HepG2 (cell line): Measurements from ENCODE around the gene NRSN2. TPM values are rescaled to one million over a fixed set of nuclear protein-coding genes. Genes with fewer than 3 reads are reported as not detected.

Experiments
- CCDC6 ChIP-seq: sonication (generic); formaldehyde crosslinking; IDR thresholded peaks from 2 replicates; pipeline ENCODE4 v1.8.1; 2022; ENCODE audit warnings: mild to moderate bottlenecking, missing genetic modification reagents, moderate library complexity
- DMAP1 ChIP-seq: IDR thresholded peaks from 2 replicates; pipeline ENCODE4 v1.6.1; 2016
- MAZ ChIP-seq, 2 experiments: sonication (generic) in 1 of 2; formaldehyde crosslinking in 1 of 2; IDR thresholded peaks; 2 replicates each; pipeline versions ENCODE4 v1.5.0 to v1.6.1; 2012 to 2020; ENCODE audit warnings: low read depth in 2 of 2, mild to moderate bottlenecking in 2 of 2, borderline replicate concordance in 1 of 2, improper control_type of control experiment in 1 of 2, low read length in 1 of 2, missing genetic modification reagents in 1 of 2, moderate library complexity in 1 of 2
- NBN ChIP-seq: fragments of 450-650 bp; conservative IDR thresholded peaks from 2 replicates; pipeline ENCODE4 v1.6.1; 2017
- PCBP2 ChIP-seq: fragments of 200-400 bp; formaldehyde crosslinking; optimal IDR thresholded peaks from 2 replicates; pipeline ENCODE3; 2018; ENCODE audit warnings: low read length, low read depth; ENCODE audit not compliant: poor library complexity, severe bottlenecking
- RBM22 ChIP-seq: fragments of 200-400 bp; formaldehyde crosslinking; optimal IDR thresholded peaks from 2 replicates; pipeline ENCODE3; 2017; ENCODE audit warnings: mild to moderate bottlenecking, low read length, moderate library complexity
- SAP130 ChIP-seq: IDR thresholded peaks from 2 replicates; pipeline ENCODE4 v1.6.1; 2016; ENCODE audit warnings: low read depth
- XRCC5 ChIP-seq: fragments of 200-400 bp; formaldehyde crosslinking; optimal IDR thresholded peaks from 2 replicates; pipeline ENCODE3; 2017; ENCODE audit warnings: mild to moderate bottlenecking, low read length
- ZNF251 ChIP-seq: sonication (generic); formaldehyde crosslinking; IDR thresholded peaks from 2 replicates; pipeline ENCODE4 v1.9.0; 2021; ENCODE audit warnings: mild to moderate bottlenecking, missing genetic modification reagents
- ZNF367 ChIP-seq: sonication (generic); formaldehyde crosslinking; IDR thresholded peaks from 2 replicates; pipeline ENCODE4 v1.4.0; 2020; ENCODE audit warnings: missing genetic modification reagents, borderline replicate concordance
- polyA plus RNA-seq, 8 experiments: library from polyadenylated mRNA; depleted of rRNA in 3 of 8; stranded (reverse) in 7 of 8; unstranded in 1 of 8; fragments of >200 nt; fragmentation: Illumina TruSeq in 4 of 8; extraction: Trizol in 4 of 8; gene quantifications; 2 replicates each; pipeline versions ENCODE4 v1.2.1 to v1.2.3, GENCODE V29; 2011 to 2016; ENCODE audit warnings: low read depth in 4 of 8, missing spikeins in 1 of 8, mixed read lengths in 1 of 8; ENCODE audit not compliant: insufficient read depth in 1 of 8
- total RNA-seq, 5 experiments: library from RNA; depleted of rRNA; stranded (reverse); fragments of >200 nt; fragmentation: Illumina TruSeq; extraction: Trizol; gene quantifications; 2 replicates each; pipeline ENCODE4 v1.2.3, GENCODE V29; 2016; ENCODE audit warnings: low read depth in 1 of 5
- TF ChIP-seq, protein P1 (sequence below): conservative IDR thresholded peaks from 2 replicates; pipeline ENCODE4 v1.6.1; 2018; ENCODE audit warnings: missing genetic modification reagents
- TF ChIP-seq, protein P2 (sequence below): IDR thresholded peaks from 2 replicates; pipeline ENCODE4 v1.6.1; 2016; ENCODE audit warnings: missing compliant biosample characterization, missing genetic modification reagents, borderline replicate concordance
- TF ChIP-seq, protein P3 (sequence below): sonication (generic); formaldehyde crosslinking; IDR thresholded peaks from 2 replicates; pipeline ENCODE4 v1.4.0; 2020; ENCODE audit warnings: missing genetic modification reagents
- TF ChIP-seq, protein P4 (sequence below): sonication (generic); formaldehyde crosslinking; IDR thresholded peaks from 2 replicates; pipeline ENCODE4 v1.8.0; 2022; ENCODE audit warnings: mild to moderate bottlenecking, missing genetic modification reagents; ENCODE audit not compliant: insufficient replicate concordance
- TF ChIP-seq, protein P5 (sequence below): sonication (generic); formaldehyde crosslinking; IDR thresholded peaks from 2 replicates; pipeline ENCODE4 v1.8.0; 2022; ENCODE audit warnings: missing genetic modification reagents, low read depth, mild to moderate bottlenecking, borderline replicate concordance
- TF ChIP-seq, protein P6 (sequence below): sonication (generic); formaldehyde crosslinking; IDR thresholded peaks from 2 replicates; pipeline ENCODE4 v1.4.0; 2020; ENCODE audit warnings: missing genetic modification reagents, mild to moderate bottlenecking, borderline replicate concordance

Gene NRSN2
- total and polyA plus RNA-seq, 2 of the 13 experiments (the other 11 are each of a cell fraction or from before 2014, with no cell fraction given): 32.3 to 49.4 TPM

DNA sequence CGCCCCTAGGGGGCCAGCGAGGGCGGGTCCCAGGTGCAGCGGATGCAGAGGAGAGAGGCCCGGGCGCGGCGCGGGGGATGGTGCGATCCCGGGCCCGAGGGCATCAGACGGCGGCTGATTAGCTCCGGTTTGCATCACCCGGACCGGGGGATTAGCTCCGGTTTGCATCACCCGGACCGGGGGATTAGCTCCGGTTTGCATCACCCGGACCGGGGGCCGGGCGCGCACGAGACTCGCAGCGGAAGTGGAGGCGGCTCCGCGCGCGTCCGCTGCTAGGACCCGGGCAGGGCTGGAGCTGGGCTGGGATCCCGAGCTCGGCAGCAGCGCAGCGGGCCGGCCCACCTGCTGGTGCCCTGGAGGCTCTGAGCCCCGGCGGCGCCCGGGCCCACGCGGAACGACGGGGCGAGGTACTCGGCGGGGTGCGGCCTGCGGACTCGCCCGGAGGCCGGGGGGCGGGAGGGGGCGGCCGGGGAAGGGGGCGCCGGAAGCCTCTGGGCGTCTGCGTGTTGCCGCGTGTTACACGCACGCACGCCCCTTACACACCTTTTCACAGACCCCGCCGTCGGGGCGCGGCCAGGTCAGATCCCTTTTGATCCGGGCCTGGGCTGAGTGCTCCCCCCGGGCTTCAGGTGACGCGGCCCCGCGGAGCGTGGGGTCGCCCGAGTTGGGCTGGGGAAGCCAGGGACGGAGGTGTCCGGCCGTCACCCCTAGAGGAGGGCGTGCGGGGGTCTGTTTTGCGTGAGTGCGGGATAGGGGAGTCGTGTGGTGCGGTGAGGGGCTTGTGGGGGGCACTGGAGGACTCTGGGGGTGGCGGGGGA lies 34.1 kb downstream of the NRSN2 start (continued):
- peak; percentile 69; the same call in 1 of the 2 replicates for TF ChIP-seq MAZ (IDR thresholded peaks at IDR 0.05; ENCODE audit: borderline replicate concordance, low read depth, low read length)
- TF ChIP-seq MAZ (CRISPR knock-in tag; IDR thresholded peaks at IDR 0.05; ENCODE audit: low read depth): peak; percentile 98
- TF ChIP-seq, protein P1, sequence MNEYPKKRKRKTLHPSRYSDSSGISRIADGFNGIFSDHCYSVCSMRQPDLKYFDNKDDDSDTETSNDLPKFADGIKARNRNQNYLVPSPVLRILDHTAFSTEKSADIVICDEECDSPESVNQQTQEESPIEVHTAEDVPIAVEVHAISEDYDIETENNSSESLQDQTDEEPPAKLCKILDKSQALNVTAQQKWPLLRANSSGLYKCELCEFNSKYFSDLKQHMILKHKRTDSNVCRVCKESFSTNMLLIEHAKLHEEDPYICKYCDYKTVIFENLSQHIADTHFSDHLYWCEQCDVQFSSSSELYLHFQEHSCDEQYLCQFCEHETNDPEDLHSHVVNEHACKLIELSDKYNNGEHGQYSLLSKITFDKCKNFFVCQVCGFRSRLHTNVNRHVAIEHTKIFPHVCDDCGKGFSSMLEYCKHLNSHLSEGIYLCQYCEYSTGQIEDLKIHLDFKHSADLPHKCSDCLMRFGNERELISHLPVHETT (CRISPR knock-in tag): peak; percentile 100
- TF ChIP-seq PCBP2: no peak
- peak; percentile 89 for TF ChIP-seq DMAP1
- peak; percentile 95 for TF ChIP-seq CCDC6 (CRISPR knock-in tag)
- TF ChIP-seq ZNF251 (CRISPR knock-in tag): peak; percentile 20; the same call in 1 of the 2 replicates
- no peak for TF ChIP-seq NBN
- TF ChIP-seq, protein P2, sequence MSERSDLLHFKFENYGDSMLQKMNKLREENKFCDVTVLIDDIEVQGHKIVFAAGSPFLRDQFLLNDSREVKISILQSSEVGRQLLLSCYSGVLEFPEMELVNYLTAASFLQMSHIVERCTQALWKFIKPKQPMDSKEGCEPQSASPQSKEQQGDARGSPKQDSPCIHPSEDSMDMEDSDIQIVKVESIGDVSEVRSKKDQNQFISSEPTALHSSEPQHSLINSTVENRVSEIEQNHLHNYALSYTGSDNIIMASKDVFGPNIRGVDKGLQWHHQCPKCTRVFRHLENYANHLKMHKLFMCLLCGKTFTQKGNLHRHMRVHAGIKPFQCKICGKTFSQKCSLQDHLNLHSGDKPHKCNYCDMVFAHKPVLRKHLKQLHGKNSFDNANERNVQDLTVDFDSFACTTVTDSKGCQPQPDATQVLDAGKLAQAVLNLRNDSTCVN (CRISPR knock-in tag): peak; percentile 80
- peak; percentile 63 for TF ChIP-seq RBM22
- TF ChIP-seq ZNF367 (CRISPR knock-in tag): peak; percentile 76; the same call in 1 of the 2 replicates
- TF ChIP-seq, protein P3, sequence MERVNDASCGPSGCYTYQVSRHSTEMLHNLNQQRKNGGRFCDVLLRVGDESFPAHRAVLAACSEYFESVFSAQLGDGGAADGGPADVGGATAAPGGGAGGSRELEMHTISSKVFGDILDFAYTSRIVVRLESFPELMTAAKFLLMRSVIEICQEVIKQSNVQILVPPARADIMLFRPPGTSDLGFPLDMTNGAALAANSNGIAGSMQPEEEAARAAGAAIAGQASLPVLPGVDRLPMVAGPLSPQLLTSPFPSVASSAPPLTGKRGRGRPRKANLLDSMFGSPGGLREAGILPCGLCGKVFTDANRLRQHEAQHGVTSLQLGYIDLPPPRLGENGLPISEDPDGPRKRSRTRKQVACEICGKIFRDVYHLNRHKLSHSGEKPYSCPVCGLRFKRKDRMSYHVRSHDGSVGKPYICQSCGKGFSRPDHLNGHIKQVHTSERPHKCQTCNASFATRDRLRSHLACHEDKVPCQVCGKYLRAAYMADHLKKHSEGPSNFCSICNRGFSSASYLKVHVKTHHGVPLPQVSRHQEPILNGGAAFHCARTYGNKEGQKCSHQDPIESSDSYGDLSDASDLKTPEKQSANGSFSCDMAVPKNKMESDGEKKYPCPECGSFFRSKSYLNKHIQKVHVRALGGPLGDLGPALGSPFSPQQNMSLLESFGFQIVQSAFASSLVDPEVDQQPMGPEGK (CRISPR knock-in tag): peak; percentile 84
- TF ChIP-seq, protein P4, sequence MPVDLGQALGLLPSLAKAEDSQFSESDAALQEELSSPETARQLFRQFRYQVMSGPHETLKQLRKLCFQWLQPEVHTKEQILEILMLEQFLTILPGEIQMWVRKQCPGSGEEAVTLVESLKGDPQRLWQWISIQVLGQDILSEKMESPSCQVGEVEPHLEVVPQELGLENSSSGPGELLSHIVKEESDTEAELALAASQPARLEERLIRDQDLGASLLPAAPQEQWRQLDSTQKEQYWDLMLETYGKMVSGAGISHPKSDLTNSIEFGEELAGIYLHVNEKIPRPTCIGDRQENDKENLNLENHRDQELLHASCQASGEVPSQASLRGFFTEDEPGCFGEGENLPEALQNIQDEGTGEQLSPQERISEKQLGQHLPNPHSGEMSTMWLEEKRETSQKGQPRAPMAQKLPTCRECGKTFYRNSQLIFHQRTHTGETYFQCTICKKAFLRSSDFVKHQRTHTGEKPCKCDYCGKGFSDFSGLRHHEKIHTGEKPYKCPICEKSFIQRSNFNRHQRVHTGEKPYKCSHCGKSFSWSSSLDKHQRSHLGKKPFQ (CRISPR knock-in tag): no peak
- TF ChIP-seq XRCC5: peak; percentile 88
- TF ChIP-seq, protein P5, sequence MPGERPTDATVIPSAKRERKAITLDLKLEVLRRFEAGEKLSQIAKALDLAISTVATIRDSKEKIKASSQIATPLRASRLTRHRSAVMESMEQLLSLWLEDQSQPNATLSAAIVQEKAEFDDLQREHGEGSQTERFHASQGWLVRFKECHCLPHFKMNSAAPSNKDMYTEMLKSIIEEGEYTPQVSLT: no peak
- TF ChIP-seq, protein P6, sequence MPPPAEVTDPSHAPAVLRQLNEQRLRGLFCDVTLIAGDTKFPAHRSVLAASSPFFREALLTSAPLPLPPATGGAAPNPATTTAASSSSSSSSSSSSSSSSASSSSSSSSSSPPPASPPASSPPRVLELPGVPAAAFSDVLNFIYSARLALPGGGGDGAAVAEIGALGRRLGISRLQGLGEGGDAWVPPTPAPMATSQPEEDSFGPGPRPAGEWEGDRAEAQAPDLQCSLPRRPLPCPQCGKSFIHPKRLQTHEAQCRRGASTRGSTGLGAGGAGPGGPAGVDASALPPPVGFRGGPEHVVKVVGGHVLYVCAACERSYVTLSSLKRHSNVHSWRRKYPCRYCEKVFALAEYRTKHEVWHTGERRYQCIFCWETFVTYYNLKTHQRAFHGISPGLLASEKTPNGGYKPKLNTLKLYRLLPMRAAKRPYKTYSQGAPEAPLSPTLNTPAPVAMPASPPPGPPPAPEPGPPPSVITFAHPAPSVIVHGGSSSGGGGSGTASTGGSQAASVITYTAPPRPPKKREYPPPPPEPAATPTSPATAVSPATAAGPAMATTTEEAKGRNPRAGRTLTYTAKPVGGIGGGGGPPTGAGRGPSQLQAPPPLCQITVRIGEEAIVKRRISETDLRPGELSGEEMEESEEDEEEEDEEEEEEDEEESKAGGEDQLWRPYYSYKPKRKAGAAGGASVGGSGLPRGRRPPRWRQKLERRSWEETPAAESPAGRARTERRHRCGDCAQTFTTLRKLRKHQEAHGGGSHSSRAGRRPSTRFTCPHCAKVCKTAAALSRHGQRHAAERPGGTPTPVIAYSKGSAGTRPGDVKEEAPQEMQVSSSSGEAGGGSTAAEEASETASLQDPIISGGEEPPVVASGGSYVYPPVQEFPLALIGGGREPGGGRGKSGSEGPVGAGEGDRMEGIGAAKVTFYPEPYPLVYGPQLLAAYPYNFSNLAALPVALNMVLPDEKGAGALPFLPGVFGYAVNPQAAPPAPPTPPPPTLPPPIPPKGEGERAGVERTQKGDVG (CRISPR knock-in tag): 0 out of 2 replicates have a peak, but pooled peaks have one; percentile 33
- TF ChIP-seq SAP130: peak; percentile 71
